NB4 (cell line): Measurements from ENCODE around the gene LYRM9.
"Not testable (repeated sequence)": the region's sequence is repeated elsewhere in the genome, so short reads cannot be mapped to it uniquely, and the experiment has no call there.

Experiments used
- DNase-seq: peaks from one replicate; pipeline ENCODE4 v3.0.0; 2010; ENCODE audit warnings: low read depth
- H3K4me3 ChIP-seq: one replicate; pipeline ENCODE4 v1.5.1; 2011; ENCODE audit warnings: mild to moderate bottlenecking, low read depth, low read length, moderate library complexity
- MYC ChIP-seq: IDR thresholded peaks from 2 replicates; pipeline ENCODE4 v1.6.1; 2011; ENCODE audit warnings: low read depth, low read length
- POLR2A ChIP-seq: IDR thresholded peaks from 2 replicates; pipeline ENCODE4 v1.6.1; 2011; ENCODE audit warnings: mild to moderate bottlenecking; ENCODE audit not compliant: insufficient read length; ENCODE audit errors: extremely low read depth
- TF ChIP-seq, protein P1 (sequence below): IDR thresholded peaks from one replicate; pipeline ENCODE4 v1.5.1; 2012; ENCODE audit warnings: low read depth, low read length
- TF ChIP-seq, protein P2 (sequence below): IDR thresholded peaks from 2 replicates; pipeline ENCODE4 v1.6.1; 2011; ENCODE audit warnings: low read depth, low read length

The LYRM9 gene

DNA sequence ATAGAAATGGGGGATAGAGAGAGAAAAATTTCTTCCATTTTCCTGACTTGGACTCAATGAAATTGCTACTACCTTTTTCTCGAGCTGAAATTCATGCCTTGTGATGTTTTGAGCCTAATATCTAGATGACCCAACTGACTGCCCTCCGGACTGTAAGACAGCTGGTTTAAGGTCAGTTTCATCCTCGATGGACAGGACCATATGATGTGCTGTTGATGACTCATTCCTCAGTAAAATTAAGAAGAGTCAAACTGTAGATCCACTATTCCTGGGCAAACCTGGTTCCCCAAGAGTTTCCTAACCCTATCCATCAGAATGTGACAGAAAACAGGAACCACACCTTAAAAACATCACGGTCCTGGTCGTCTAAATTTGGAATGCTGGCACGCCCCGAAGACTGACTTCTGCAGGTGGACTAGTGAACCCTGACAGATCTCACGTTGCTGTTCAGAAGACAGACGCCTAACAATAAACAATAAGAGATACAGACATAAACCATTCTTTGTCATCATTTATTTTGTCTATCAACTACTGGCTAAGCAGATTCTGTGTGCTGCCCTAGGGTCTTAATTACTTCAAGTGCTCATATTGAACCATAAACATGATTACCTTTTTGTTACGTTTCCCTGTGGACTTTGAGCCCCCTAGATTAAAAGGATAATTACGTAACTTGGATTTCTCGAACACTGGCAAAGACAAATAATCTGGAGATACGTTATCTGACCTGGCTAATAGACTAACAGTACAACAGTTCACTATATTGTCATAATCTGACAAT, 47.7 kb downstream of the LYRM9 start:
- H3K4me3 ChIP-seq, result no peak overlapping the region
- no peak for DNase-seq
- TF ChIP-seq, protein P1, sequence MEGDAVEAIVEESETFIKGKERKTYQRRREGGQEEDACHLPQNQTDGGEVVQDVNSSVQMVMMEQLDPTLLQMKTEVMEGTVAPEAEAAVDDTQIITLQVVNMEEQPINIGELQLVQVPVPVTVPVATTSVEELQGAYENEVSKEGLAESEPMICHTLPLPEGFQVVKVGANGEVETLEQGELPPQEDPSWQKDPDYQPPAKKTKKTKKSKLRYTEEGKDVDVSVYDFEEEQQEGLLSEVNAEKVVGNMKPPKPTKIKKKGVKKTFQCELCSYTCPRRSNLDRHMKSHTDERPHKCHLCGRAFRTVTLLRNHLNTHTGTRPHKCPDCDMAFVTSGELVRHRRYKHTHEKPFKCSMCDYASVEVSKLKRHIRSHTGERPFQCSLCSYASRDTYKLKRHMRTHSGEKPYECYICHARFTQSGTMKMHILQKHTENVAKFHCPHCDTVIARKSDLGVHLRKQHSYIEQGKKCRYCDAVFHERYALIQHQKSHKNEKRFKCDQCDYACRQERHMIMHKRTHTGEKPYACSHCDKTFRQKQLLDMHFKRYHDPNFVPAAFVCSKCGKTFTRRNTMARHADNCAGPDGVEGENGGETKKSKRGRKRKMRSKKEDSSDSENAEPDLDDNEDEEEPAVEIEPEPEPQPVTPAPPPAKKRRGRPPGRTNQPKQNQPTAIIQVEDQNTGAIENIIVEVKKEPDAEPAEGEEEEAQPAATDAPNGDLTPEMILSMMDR, result no peak
- TF ChIP-seq, protein P2, sequence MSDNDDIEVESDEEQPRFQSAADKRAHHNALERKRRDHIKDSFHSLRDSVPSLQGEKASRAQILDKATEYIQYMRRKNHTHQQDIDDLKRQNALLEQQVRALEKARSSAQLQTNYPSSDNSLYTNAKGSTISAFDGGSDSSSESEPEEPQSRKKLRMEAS, result no peak
- TF ChIP-seq POLR2A, result no peak
- no peak for TF ChIP-seq MYC

DNA sequence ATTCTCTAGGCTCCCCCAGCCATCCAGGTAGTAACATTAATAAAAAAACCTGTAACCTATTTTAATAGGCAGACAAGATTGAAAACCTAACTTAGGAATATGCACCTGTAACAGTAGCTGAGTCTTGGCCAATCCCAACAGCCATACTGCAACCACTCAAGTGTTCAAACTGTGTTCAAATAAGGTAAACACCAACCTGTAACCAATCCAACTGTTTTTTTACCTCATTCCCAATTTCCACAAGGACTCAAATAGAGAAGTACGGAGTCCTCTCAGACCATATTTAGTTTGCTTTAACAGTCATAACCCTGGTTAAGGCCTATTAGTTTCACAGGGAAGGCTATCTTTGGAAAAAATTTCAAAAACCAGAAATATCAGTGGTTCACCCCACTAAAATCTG, 52.5 kb downstream of the LYRM9 start:
- TF ChIP-seq POLR2A (no peak), MYC (no peak)
- TF ChIP-seq, protein P1, result no peak
- TF ChIP-seq, protein P2, result no peak
- no peak for DNase-seq
- no peak overlapping the region for H3K4me3 ChIP-seq

DNA sequence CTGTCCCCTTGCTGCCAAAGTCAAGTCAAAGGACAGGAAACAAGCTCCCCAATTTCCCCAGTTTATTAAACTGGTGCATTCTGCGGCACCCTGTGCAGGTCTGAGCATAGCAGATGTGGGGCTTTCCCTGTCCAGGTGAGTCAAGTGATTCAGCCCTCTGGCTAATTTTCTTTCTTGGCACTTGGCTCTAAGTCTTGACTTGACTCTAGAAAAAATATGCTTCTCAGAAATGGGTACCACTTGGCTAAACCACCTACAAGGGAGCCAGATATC, 52.8 kb downstream of the LYRM9 start:
- H3K4me3 ChIP-seq, DNase-seq: not testable (repeated sequence)

DNA sequence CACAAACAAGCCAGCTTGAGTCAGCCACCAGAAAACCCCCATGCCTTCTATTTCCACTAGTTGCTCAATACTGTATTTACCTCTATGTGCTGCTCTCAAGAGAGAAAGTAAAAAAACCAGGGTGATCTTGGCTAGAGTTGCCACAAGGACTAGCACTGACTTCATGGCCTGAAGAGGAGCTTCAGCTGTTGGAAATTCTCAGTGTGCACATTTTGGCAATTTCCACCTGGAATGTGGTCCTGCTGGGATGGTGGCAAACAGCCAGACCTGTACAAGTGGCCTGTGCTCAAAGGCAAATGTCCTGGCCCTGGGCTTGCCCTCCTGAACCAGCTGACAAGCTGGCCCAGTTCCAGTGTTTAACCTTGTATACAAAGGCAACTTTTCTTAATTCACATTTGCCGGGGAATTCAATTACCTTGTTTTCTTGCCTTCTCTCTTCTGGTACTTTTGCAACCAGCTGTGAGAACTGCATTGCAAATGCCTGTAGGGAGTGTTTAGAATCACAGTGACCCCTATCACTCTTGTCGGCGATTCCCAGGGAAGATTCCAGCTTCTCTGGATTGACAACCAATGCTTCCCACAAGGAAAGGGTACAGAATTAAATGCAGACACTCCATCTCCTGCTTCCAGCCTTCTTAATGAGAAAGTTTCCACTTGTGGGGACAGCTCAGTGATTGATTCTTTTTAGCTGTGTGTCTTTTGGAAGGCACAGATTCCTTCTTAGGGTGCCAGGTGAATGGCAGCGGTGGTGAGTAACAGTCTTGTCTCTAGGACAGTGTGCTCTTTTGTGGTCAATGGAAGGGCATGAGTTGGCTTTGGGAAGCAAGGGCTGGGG, 53.4 kb downstream of the LYRM9 start:
- H3K4me3 ChIP-seq, result not testable (repeated sequence)

DNA sequence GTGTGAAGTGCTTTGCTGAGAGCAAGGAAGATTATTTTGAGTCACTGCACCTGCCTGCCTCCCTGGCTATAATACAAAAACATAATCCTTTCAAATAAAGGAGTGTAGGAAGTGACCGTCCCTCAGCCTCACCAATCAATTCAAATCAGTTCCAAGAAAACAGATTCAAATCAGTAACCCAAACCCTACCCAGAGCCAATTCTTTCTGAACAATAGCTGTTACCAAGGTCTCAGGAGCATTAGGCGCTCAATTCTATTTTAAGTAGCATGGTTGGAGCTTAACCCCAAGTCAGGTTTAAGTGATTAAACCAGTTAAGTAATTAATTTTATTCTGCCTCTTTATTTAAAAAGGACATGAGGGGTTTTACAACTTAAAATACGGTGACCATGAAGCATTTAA, 54.6 kb downstream of the LYRM9 start:
- not testable (repeated sequence) for DNase-seq, H3K4me3 ChIP-seq

More for the DNA sequence above, 53.4 kb downstream of the LYRM9 start:
- not testable (repeated sequence) for DNase-seq

DNA sequence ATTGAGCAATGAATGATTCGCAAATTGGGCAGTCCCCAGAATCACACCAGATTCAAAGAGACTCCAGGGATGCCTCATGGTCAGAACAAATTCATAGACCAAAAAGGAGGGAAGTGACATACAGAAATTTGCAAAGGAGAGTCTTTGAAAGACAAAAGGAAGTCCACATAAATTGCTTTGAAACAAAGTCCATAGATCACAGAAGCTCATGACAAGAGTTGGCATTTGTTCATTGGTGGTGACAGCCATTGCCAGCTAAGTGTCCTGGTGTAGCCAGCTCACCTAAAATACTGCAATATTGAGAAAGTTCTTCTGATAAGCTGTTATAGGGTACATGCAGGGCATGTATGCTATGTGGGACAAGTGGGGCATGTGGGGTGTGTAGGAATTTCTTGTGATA, 55.4 kb downstream of the LYRM9 start:
- not testable (repeated sequence) for DNase-seq, H3K4me3 ChIP-seq

DNA sequence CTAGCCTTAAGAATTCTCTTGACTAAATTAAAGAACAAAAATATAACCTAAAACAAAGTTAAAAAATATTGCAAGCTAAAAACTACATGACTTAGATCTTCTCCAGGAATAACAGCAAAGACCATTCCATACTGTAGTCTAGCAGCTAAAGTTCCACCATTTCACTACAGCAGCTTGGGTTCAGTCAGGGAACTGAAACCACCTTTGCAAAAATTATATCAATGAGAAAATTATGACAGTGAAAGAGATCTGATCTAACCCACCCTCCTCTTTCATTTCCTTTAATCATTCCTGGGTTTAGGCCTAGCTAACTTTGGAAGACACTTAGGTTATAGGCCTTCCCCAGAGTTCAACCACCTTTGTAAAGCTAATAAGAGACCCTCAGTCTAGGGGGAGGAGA, 56.5 kb downstream of the LYRM9 start:
- TF ChIP-seq MYC (no peak), POLR2A (no peak)
- TF ChIP-seq, protein P1, result no peak
- TF ChIP-seq, protein P2, result no peak
- no peak overlapping the region for H3K4me3 ChIP-seq
- no peak for DNase-seq

DNA sequence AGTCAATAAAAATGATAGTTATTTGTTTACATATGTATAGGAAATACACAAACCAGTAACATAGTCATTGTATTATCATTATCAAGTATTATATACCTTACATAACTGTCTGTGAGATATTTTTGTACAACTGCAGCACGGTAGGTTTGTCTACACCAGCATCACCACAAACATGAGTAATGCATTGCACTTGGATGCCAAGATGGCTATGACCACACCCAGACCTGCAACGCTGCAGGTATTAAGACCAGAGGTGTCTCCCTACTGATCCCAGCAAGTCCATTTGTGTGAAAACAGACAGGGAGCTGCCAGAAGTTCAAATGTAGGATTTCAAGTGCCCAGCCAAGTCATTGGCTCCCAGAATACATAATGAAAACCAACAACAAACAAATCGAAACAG, 58.6 kb downstream of the LYRM9 start:
- H3K4me3 ChIP-seq, result no peak overlapping the region
- TF ChIP-seq, protein P2, result no peak
- TF ChIP-seq POLR2A (no peak), MYC (no peak)
- TF ChIP-seq, protein P1, result no peak
- no peak for DNase-seq
